ENCODE measurements around the gene NFE2L2.

Gene NFE2L2

GRCh38 chr2:177263451-177264208 lies 897 bp downstream of the NFE2L2 start:
- peak; percentile 74 for ATAC-seq
- TF ChIP-seq TSHZ2 (CRISPR knock-in tag; IDR thresholded peaks at IDR 0.05) (0 out of 2 replicates have a peak, but pooled peaks have one; percentile 49), PATZ1 (CRISPR knock-in tag; IDR thresholded peaks at IDR 0.05; ENCODE audit: borderline replicate concordance) (0 out of 2 replicates have a peak, but pooled peaks have one; percentile 14), ZFP30 (CRISPR knock-in tag; IDR thresholded peaks at IDR 0.05) (no peak), ISL1 (CRISPR knock-in tag; IDR thresholded peaks at IDR 0.05) (0 out of 2 replicates have a peak, but pooled peaks have one; percentile 7), POU6F1 (CRISPR knock-in tag; IDR thresholded peaks at IDR 0.05; ENCODE audit: borderline replicate concordance, low read depth) (0 out of 2 replicates have a peak, but pooled peaks have one; percentile 70)

GRCh38 chr2:177262958-177263450 lies 1.5 kb downstream of the NFE2L2 start:
- TF ChIP-seq PPARA (CRISPR knock-in tag; IDR thresholded peaks at IDR 0.05; ENCODE audit: borderline replicate concordance) (no peak), ZNF565 (CRISPR knock-in tag; conservative IDR thresholded peaks at IDR 0.05; ENCODE audit: low read depth) (no peak), CSRNP3 (CRISPR knock-in tag; IDR thresholded peaks at IDR 0.05) (no peak), SNAI2 (CRISPR knock-in tag; IDR thresholded peaks at IDR 0.05) (no peak)

GRCh38 chr2:177262092-177262491 lies 2.4 kb downstream of the NFE2L2 start:
- TF ChIP-seq TOX (CRISPR knock-in tag; IDR thresholded peaks at IDR 0.05; ENCODE audit: borderline replicate concordance) (no peak), CSRNP3 (CRISPR knock-in tag; IDR thresholded peaks at IDR 0.05) (no peak), ZNF8 (CRISPR knock-in tag; IDR thresholded peaks at IDR 0.05) (no peak), ARNTL (CRISPR knock-in tag; IDR thresholded peaks at IDR 0.05; ENCODE audit: borderline replicate concordance, low read depth) (no peak), ZNF565 (CRISPR knock-in tag; conservative IDR thresholded peaks at IDR 0.05; ENCODE audit: low read depth) (no peak), ZFP3 (CRISPR knock-in tag; IDR thresholded peaks at IDR 0.05) (no peak), RARB (CRISPR knock-in tag; IDR thresholded peaks at IDR 0.05) (no peak), ESRRG (CRISPR knock-in tag; IDR thresholded peaks at IDR 0.05) (no peak), OSR1 (CRISPR knock-in tag; IDR thresholded peaks at IDR 0.05) (no peak), TCF4 (CRISPR knock-in tag; IDR thresholded peaks at IDR 0.05; ENCODE audit: borderline replicate concordance) (no peak), CREB5 (CRISPR knock-in tag; IDR thresholded peaks at IDR 0.05; ENCODE audit: low read depth) (no peak)
- ATAC-seq, result no peak

More at GRCh38 chr2:177262958-177263450, 1.5 kb downstream of the NFE2L2 start:
- ATAC-seq, result no peak

Data from SK-N-SH treated with all-trans-retinoic acid at 6 μM for 48 hours (cell line).